GM23338 (cell line): ENCODE data around the gene ACOT11. TPM values are rescaled to one million over a fixed set of nuclear protein-coding genes. Genes with fewer than 3 reads are reported as not detected.
A peak's percentile ranks its signal among the peaks of the same experiment; 100 is the strongest.

Source experiments
- ATAC-seq: fragments of 200-7000 bp; cut with Tn5 transposase; 3 replicates; pipeline ENCODE4 v1.9.1; 2020
- DNase-seq: peaks from one replicate; pipeline ENCODE4 v3.0.0-alpha.2; 2015; ENCODE audit warnings: low spot score
- H2AFZ ChIP-seq: fragments of 200-600 bp; sonication (generic); 2 replicates; pipeline ENCODE4 v1.8.0; 2016; ENCODE audit warnings: antibody characterized with exemption, mild to moderate bottlenecking, moderate library complexity
- H3F3A ChIP-seq: fragments of 200-600 bp; sonication (generic); replicated peaks from 2 replicates; pipeline ENCODE4 v1.8.0; 2017; ENCODE audit warnings: antibody characterized with exemption, mixed run types, low read depth
- H3K27ac ChIP-seq: fragments of 200-600 bp; sonication (generic); 2 replicates; pipeline ENCODE4 v1.6.1; 2016; ENCODE audit warnings: low read depth
- H3K27me3 ChIP-seq: fragments of 200-600 bp; sonication (generic); 2 replicates; pipeline ENCODE4 v1.8.0; 2016; ENCODE audit warnings: mild to moderate bottlenecking, mixed run types, moderate library complexity; ENCODE audit not compliant: insufficient read depth
- H3K36me3 ChIP-seq: fragments of 200-600 bp; sonication (generic); 2 replicates; pipeline ENCODE4 v1.8.0; 2016; ENCODE audit warnings: mild to moderate bottlenecking; ENCODE audit not compliant: insufficient read depth
- H3K4me1 ChIP-seq: fragments of 200-600 bp; sonication (generic); 2 replicates; pipeline ENCODE4 v1.8.0; 2016; ENCODE audit warnings: mild to moderate bottlenecking, moderate library complexity; ENCODE audit not compliant: insufficient read depth
- H3K4me2 ChIP-seq: fragments of 200-600 bp; sonication (generic); 2 replicates; pipeline ENCODE4 v1.7.1; 2017; ENCODE audit warnings: mixed run types
- H3K4me3 ChIP-seq: fragments of 200-600 bp; sonication (generic); 2 replicates; pipeline ENCODE4 v1.6.1; 2016; ENCODE audit warnings: mixed run types
- H3K79me2 ChIP-seq: fragments of 200-600 bp; sonication (generic); replicated peaks from 2 replicates; pipeline ENCODE4 v1.8.0; 2017; ENCODE audit warnings: mild to moderate bottlenecking; ENCODE audit not compliant: insufficient read depth
- H3K9me2 ChIP-seq: fragments of 200-600 bp; sonication (generic); 2 replicates; pipeline ENCODE4 v1.8.0; 2017; ENCODE audit not compliant: insufficient read depth
- H4K20me1 ChIP-seq: fragments of 200-600 bp; sonication (generic); replicated peaks from 2 replicates; pipeline ENCODE4 v1.8.0; 2017; ENCODE audit warnings: mild to moderate bottlenecking; ENCODE audit not compliant: insufficient read depth
- H3K27ac Mint-ChIP-seq: 2 replicates; pipeline ENCODE4 v1.8.0; 2020; ENCODE audit warnings: inconsistent platforms, mild to moderate bottlenecking, moderate library complexity, mixed read lengths
- H3K27me3 Mint-ChIP-seq: 3 replicates; pipeline ENCODE4 v1.8.0; 2022; ENCODE audit warnings: low read depth, mild to moderate bottlenecking, moderate library complexity, mixed read lengths, inconsistent platforms; ENCODE audit not compliant: insufficient read depth, poor library complexity
- H3K36me3 Mint-ChIP-seq: 3 replicates; pipeline ENCODE4 v1.8.0; 2021; ENCODE audit warnings: low read depth, mild to moderate bottlenecking, inconsistent platforms, moderate library complexity, mixed read lengths
- H3K4me1 Mint-ChIP-seq: 3 replicates; pipeline ENCODE4 v1.8.0; 2020; ENCODE audit warnings: mild to moderate bottlenecking, inconsistent platforms, mixed read lengths
- H3K4me3 Mint-ChIP-seq: 3 replicates; pipeline ENCODE4 v1.8.0; 2021; ENCODE audit warnings: moderate library complexity, mild to moderate bottlenecking, inconsistent platforms, mixed read lengths
- H3K9me3 Mint-ChIP-seq: 3 replicates; pipeline ENCODE4 v1.8.0; 2020; ENCODE audit warnings: moderate library complexity, mild to moderate bottlenecking, inconsistent platforms, mixed read lengths
- NANOG ChIP-seq: IDR thresholded peaks from 2 replicates; pipeline ENCODE4 v1.6.1; 2016; ENCODE audit warnings: antibody characterized with exemption, borderline replicate concordance
- ZNF114 ChIP-seq: fragments of 250-450 bp; sonication (Bioruptor Pico); IDR thresholded peaks from 2 replicates; pipeline ENCODE4 v1.5.0; 2020; ENCODE audit warnings: mild to moderate bottlenecking, moderate library complexity
- polyA plus RNA-seq: library from polyadenylated mRNA; unstranded; fragments of >200 nt; fragmentation: Nextera tagmentation; extraction: Ambion mirVana; gene quantifications from 2 replicates; pipeline ENCODE4 v1.2.1, GENCODE V29; 2016
- total RNA-seq: library from RNA; depleted of rRNA; stranded (reverse); fragments of >200 nt; shearing (Covaris generic); gene quantifications from 2 replicates; pipeline ENCODE4 v1.2.3, GENCODE V29; 2014
- TF ChIP-seq, protein P1 (sequence below): fragments of 250-450 bp; sonication (Bioruptor Pico); IDR thresholded peaks from 2 replicates; pipeline ENCODE4 v1.5.0; 2020; ENCODE audit warnings: mild to moderate bottlenecking, moderate library complexity
- TF ChIP-seq, protein P2 (sequence below), 2 experiments: fragments of 200-600 bp in 1 of 2; sonication (generic) in 1 of 2; conservative IDR thresholded peaks; 2 replicates each; pipeline versions ENCODE4 v1.5.1 to v1.6.1; 2016 to 2017; ENCODE audit warnings: antibody characterized with exemption in 2 of 2, low read depth in 2 of 2, mild to moderate bottlenecking in 2 of 2, moderate library complexity in 1 of 2

ACOT11 gene
- total and polyA plus RNA-seq, 2 experiments from 2014 or later, result 1.6 to 2.7 TPM

- Histone ChIP-seq H3K4me1 (no peaks in the 10 kb centered on the region), H3K4me2 (no peak overlapping the region), H3K4me3 (no peak overlapping the region), H3K79me2 (no peaks in the 10 kb centered on the region), H3K27me3 (no peaks in the 10 kb centered on the region), H2AFZ (peak overlapping the region; percentile 63; the same call in 1 of the 2 replicates), H3K36me3 (no peaks in the 10 kb centered on the region), H3K27ac (no peak overlapping the region), H3F3A (no peaks in the 10 kb centered on the region), H3K9me2 (no peaks in the 10 kb centered on the region), H4K20me1 (no peaks in the 10 kb centered on the region)
- H3K9me3 Mint-ChIP-seq, result no peaks in the 10 kb centered on the region
- TF ChIP-seq, protein P1, sequence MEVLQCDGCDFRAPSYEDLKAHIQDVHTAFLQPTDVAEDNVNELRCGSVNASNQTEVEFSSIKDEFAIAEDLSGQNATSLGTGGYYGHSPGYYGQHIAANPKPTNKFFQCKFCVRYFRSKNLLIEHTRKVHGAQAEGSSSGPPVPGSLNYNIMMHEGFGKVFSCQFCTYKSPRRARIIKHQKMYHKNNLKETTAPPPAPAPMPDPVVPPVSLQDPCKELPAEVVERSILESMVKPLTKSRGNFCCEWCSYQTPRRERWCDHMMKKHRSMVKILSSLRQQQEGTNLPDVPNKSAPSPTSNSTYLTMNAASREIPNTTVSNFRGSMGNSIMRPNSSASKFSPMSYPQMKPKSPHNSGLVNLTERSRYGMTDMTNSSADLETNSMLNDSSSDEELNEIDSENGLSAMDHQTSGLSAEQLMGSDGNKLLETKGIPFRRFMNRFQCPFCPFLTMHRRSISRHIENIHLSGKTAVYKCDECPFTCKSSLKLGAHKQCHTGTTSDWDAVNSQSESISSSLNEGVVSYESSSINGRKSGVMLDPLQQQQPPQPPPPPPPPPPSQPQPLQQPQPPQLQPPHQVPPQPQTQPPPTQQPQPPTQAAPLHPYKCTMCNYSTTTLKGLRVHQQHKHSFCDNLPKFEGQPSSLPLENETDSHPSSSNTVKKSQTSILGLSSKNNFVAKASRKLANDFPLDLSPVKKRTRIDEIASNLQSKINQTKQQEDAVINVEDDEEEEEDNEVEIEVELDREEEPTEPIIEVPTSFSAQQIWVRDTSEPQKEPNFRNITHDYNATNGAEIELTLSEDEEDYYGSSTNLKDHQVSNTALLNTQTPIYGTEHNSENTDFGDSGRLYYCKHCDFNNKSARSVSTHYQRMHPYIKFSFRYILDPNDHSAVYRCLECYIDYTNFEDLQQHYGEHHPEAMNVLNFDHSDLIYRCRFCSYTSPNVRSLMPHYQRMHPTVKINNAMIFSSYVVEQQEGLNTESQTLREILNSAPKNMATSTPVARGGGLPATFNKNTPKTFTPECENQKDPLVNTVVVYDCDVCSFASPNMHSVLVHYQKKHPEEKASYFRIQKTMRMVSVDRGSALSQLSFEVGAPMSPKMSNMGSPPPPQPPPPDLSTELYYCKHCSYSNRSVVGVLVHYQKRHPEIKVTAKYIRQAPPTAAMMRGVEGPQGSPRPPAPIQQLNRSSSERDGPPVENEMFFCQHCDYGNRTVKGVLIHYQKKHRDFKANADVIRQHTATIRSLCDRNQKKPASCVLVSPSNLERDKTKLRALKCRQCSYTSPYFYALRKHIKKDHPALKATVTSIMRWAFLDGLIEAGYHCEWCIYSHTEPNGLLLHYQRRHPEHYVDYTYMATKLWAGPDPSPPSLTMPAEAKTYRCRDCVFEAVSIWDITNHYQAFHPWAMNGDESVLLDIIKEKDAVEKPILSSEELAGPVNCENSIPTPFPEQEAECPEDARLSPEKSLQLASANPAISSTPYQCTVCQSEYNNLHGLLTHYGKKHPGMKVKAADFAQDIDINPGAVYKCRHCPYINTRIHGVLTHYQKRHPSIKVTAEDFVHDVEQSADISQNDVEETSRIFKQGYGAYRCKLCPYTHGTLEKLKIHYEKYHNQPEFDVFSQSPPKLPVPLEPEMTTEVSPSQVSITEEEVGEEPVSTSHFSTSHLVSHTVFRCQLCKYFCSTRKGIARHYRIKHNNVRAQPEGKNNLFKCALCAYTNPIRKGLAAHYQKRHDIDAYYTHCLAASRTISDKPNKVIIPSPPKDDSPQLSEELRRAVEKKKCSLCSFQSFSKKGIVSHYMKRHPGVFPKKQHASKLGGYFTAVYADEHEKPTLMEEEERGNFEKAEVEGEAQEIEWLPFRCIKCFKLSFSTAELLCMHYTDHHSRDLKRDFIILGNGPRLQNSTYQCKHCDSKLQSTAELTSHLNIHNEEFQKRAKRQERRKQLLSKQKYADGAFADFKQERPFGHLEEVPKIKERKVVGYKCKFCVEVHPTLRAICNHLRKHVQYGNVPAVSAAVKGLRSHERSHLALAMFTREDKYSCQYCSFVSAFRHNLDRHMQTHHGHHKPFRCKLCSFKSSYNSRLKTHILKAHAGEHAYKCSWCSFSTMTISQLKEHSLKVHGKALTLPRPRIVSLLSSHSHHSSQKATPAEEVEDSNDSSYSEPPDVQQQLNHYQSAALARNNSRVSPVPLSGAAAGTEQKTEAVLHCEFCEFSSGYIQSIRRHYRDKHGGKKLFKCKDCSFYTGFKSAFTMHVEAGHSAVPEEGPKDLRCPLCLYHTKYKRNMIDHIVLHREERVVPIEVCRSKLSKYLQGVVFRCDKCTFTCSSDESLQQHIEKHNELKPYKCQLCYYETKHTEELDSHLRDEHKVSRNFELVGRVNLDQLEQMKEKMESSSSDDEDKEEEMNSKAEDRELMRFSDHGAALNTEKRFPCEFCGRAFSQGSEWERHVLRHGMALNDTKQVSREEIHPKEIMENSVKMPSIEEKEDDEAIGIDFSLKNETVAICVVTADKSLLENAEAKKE (CRISPR knock-in tag), result no peak
- TF ChIP-seq, protein P2, sequence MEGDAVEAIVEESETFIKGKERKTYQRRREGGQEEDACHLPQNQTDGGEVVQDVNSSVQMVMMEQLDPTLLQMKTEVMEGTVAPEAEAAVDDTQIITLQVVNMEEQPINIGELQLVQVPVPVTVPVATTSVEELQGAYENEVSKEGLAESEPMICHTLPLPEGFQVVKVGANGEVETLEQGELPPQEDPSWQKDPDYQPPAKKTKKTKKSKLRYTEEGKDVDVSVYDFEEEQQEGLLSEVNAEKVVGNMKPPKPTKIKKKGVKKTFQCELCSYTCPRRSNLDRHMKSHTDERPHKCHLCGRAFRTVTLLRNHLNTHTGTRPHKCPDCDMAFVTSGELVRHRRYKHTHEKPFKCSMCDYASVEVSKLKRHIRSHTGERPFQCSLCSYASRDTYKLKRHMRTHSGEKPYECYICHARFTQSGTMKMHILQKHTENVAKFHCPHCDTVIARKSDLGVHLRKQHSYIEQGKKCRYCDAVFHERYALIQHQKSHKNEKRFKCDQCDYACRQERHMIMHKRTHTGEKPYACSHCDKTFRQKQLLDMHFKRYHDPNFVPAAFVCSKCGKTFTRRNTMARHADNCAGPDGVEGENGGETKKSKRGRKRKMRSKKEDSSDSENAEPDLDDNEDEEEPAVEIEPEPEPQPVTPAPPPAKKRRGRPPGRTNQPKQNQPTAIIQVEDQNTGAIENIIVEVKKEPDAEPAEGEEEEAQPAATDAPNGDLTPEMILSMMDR (conservative IDR thresholded peaks at IDR 0.05; ENCODE audit: low read depth in 2 of 2), result peak; percentile 50 to 75
- TF ChIP-seq NANOG, result no peak
- TF ChIP-seq ZNF114 (CRISPR knock-in tag), result no peak
- no peak overlapping the region for H3K4me3 Mint-ChIP-seq
- ATAC-seq, result peak; percentile 98
- H3K36me3 Mint-ChIP-seq, result no peaks in the 10 kb centered on the region
- DNase-seq, result peak; percentile 80
- H3K27ac Mint-ChIP-seq, result no peak overlapping the region
- peaks cover 13% of the 10 kb centered on the region for H3K27me3 Mint-ChIP-seq
- H3K4me1 Mint-ChIP-seq, result peaks cover 4% of the 10 kb centered on the region; the same call in 1 of the 3 replicates
Observed at GRCh38 chr1:54519709-54520108, 28.3 kb upstream of the ACOT11 start.
